Measurements from ENCODE around the gene IGDCC3. TPM values are rescaled to one million over a fixed set of nuclear protein-coding genes. Genes with fewer than 3 reads are reported as not detected.

The IGDCC3 gene
- total RNA-seq, 1 experiment from 2014 or later: 0.32 TPM

DNA sequence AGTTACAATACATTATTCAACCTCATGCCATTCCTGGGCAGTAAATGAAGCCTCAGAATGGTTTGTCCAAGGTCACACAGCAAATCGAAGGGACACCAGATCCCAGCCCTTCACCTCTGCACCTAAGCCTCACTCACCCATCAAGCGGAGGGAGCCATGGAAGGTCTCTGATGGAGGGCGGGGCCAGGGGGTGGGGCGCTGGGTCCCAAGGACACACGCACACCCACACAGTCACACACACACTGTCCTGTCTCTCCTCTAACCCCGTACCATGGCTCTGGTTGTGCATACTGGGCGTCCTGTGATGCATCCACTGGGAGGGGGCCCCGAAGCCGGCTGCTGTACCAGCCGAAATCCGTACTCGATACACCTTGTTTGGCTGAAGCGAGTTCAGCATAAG is 15.3 kb upstream of the IGDCC3 start:
- intact Hi-C loops (cut with micrococcal nuclease; ENCODE audit: unreplicated experiment): no loop called here
- CTCF ChIA-PET: interaction anchor here (0.6 kb wide), 1 partner anchor 59 kb away, joined by 6 read pairs; no protein-coding TSS in a partner anchor
- H3K36me3 ChIP-seq (ENCODE audit: insufficient read depth, low read length, poor library complexity, severe bottlenecking): no peaks in the 10 kb centered on the region

DNA sequence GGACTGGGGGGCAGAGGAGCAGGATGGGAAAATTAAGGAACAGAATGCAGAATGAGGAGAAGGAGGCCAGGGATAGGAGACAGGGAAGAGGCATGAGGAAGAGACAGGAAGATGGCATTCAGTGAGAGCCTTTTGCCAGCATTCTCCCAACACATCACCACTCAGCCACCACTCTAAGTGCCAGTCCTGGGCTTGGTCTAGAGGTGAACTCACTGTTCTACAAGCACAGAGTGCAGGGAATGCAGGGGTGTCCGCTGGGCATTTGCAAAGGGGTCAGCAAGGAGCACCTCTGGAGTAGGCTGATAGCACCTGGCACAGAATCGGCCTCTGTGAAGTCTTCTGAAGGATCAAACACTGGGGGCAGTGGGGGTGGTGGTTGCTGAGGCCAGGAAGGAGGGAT is 14.6 kb upstream of the IGDCC3 start:
- no TSS peak for BruUV-seq (replicated peaks)
- ChIA-PET POLR2A (ENCODE audit: low non-redundant PET) (no interaction called here), CTCF (no interaction called here)
- H3K4me1 ChIP-seq (ENCODE audit: insufficient read depth, low read length, poor library complexity, severe bottlenecking): no peaks in the 10 kb centered on the region
- H3K9me3 ChIP-seq (ENCODE audit: low read depth, low read length, poor library complexity, severe bottlenecking): no peaks in the 10 kb centered on the region
- H3K4me3 ChIP-seq (ENCODE audit: low read depth, low read length, poor library complexity, severe bottlenecking): no peak overlapping the region
- intact Hi-C loops (cut with micrococcal nuclease; ENCODE audit: unreplicated experiment): no loop called here
- DNase-seq (ENCODE audit: low spot score): no peak
- no peak overlapping the region for H3K27ac ChIP-seq (ENCODE audit: low read depth, low read length, poor library complexity, severe bottlenecking)
- TF ChIP-seq, protein P1, sequence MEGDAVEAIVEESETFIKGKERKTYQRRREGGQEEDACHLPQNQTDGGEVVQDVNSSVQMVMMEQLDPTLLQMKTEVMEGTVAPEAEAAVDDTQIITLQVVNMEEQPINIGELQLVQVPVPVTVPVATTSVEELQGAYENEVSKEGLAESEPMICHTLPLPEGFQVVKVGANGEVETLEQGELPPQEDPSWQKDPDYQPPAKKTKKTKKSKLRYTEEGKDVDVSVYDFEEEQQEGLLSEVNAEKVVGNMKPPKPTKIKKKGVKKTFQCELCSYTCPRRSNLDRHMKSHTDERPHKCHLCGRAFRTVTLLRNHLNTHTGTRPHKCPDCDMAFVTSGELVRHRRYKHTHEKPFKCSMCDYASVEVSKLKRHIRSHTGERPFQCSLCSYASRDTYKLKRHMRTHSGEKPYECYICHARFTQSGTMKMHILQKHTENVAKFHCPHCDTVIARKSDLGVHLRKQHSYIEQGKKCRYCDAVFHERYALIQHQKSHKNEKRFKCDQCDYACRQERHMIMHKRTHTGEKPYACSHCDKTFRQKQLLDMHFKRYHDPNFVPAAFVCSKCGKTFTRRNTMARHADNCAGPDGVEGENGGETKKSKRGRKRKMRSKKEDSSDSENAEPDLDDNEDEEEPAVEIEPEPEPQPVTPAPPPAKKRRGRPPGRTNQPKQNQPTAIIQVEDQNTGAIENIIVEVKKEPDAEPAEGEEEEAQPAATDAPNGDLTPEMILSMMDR (conservative IDR thresholded peaks at IDR 0.05; ENCODE audit: low read depth, low read length): no peak
- TF ChIP-seq EZH2 (IDR thresholded peaks at IDR 0.05; ENCODE audit: borderline replicate concordance, low read depth, low read length, poor library complexity, severe bottlenecking): no peak
- H3K36me3 ChIP-seq (ENCODE audit: insufficient read depth, low read length, poor library complexity, severe bottlenecking): no peaks in the 10 kb centered on the region
- H3K27me3 ChIP-seq (replicated peaks; ENCODE audit: insufficient read depth, low read depth, low read length, poor library complexity): no peaks in the 10 kb centered on the region

More for the DNA sequence above, 15.3 kb upstream of the IGDCC3 start:
- no peak overlapping the region for H3K4me3 ChIP-seq (ENCODE audit: low read depth, low read length, poor library complexity, severe bottlenecking)
- H3K27ac ChIP-seq (ENCODE audit: low read depth, low read length, poor library complexity, severe bottlenecking): no peak overlapping the region
- no peaks in the 10 kb centered on the region for H3K27me3 ChIP-seq (replicated peaks; ENCODE audit: insufficient read depth, low read depth, low read length, poor library complexity)
- H3K4me1 ChIP-seq (ENCODE audit: insufficient read depth, low read length, poor library complexity, severe bottlenecking): no peaks in the 10 kb centered on the region
- DNase-seq (ENCODE audit: low spot score): no peak
- POLR2A ChIA-PET (ENCODE audit: low non-redundant PET): interaction anchor here (0.6 kb wide), 1 partner anchor 88 kb away, joined by 5 read pairs; no protein-coding TSS in a partner anchor
- H3K9me3 ChIP-seq (ENCODE audit: low read depth, low read length, poor library complexity, severe bottlenecking): no peaks in the 10 kb centered on the region
- no TSS peak for BruUV-seq (replicated peaks)
- TF ChIP-seq EZH2 (IDR thresholded peaks at IDR 0.05; ENCODE audit: borderline replicate concordance, low read depth, low read length, poor library complexity, severe bottlenecking): no peak
- TF ChIP-seq, protein P1 (conservative IDR thresholded peaks at IDR 0.05; ENCODE audit: low read depth, low read length): no peak

DNA sequence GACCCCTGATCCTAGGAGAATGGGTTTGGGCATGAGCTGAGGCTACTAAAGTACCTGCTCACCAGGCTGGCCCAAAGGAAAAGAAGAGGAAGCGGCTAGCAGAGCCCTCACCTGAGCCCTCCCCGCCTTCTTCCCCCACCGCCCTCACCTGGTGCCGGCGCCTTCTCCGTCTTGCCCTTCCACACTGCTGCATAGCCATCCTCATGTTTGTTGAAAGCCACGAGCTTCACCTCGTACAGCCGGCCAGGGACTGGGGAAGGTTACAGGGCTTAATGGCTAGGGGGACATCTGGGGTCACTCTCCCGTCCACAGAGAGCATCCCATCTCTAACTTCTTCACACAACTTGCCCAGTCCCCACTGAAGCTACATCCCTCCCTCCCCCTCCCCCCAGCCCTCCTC is 13.9 kb upstream of the IGDCC3 start:
- DNase-seq (ENCODE audit: low spot score): no peak
- BruUV-seq (replicated peaks): no TSS peak
- Histone ChIP-seq H3K4me1 (ENCODE audit: insufficient read depth, low read length, poor library complexity, severe bottlenecking) (no peaks in the 10 kb centered on the region), H3K27me3 (replicated peaks; ENCODE audit: insufficient read depth, low read depth, low read length, poor library complexity) (no peaks in the 10 kb centered on the region), H3K4me3 (ENCODE audit: low read depth, low read length, poor library complexity, severe bottlenecking) (no peak overlapping the region), H3K27ac (ENCODE audit: low read depth, low read length, poor library complexity, severe bottlenecking) (no peak overlapping the region), H3K36me3 (ENCODE audit: insufficient read depth, low read length, poor library complexity, severe bottlenecking) (no peaks in the 10 kb centered on the region), H3K9me3 (ENCODE audit: low read depth, low read length, poor library complexity, severe bottlenecking) (no peaks in the 10 kb centered on the region)
- intact Hi-C loops (cut with micrococcal nuclease; ENCODE audit: unreplicated experiment): no loop called here
- ChIA-PET CTCF (no interaction called here), POLR2A (ENCODE audit: low non-redundant PET) (no interaction called here)
- TF ChIP-seq, protein P1 (conservative IDR thresholded peaks at IDR 0.05; ENCODE audit: low read depth, low read length): no peak
- TF ChIP-seq EZH2 (IDR thresholded peaks at IDR 0.05; ENCODE audit: borderline replicate concordance, low read depth, low read length, poor library complexity, severe bottlenecking): no peak

Data from A673 (cell line).